Activated T-cell treated with anti-CD3 and anti-CD28 coated beads, Interleukin-2, amount 50 U/mL, for 1 hour (primary cell): ENCODE measurements around the gene AATF.

ENCODE experiments used
- DNase-seq: peaks from one replicate; pipeline ENCODE4 v3.0.0-alpha.2; 2020

Gene AATF

GRCh38 chr17:37084372-37084771 is 135.6 kb downstream of the AATF start:
- no peak for DNase-seq

DNA sequence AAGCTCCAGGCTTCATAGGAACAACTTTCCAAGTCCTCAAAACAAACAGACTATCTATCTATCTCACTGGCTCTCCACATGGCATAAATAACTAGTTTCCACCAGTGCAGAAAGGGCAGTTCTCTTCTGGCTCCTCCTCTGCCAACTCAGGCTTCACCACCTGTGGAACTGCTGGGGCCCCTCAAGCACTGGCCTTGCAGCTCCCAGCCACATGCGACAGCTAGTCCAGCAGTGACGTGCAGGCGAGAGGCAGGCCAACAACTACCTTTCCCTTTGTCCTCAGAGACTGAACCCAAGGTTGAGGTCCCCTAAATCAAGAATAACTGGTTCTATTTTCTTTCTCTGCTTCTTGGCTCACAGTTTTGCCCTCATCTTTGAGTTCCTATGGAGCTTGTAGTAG is 137.6 kb downstream of the AATF start:
- DNase-seq, result no peak

DNA sequence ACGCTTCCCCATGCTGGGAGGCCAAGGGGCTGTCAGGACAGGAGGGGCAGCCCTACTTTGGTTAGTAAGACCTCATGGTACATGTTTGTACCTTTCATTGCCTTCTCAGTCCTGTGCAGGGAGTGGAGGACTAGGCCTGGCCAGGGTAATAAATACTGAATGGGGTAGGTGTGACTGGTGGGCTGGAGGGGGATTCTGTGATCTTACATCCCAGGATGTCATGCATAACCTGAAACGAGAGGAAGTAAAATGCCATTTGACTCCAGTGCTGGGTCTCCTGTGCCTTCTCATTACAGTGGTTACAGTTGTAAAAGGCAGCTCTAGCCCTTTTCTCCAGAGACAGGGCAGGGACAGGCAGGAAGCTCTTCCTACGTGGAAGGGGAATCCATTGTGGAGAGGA is 138.2 kb downstream of the AATF start:
- DNase-seq, result no peak

- no peak for DNase-seq
Observed at GRCh38 chr17:37087683-37088082, 138.9 kb downstream of the AATF start.

DNA sequence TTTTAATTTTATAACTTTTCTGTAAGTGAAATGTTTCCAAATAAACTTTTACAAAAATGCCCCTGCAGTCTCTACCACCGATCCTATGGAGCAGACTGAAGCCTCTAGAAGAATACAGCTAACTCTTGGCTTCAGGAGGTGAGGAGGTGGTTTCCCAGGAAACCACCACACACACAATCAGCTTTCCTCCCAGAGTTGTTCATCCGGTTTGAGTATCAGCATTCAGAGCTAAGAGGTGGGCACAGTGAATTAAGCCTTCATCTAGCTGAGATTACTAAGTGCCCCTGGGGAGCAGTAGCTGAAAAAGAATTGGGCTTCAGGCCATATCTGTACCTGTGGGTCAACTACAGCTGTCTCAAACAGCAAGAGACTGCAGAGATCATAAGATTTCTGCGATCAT is 139.7 kb downstream of the AATF start:
- no peak for DNase-seq

GRCh38 chr17:37088913-37089312 is 140.2 kb downstream of the AATF start:
- no peak for DNase-seq

DNA sequence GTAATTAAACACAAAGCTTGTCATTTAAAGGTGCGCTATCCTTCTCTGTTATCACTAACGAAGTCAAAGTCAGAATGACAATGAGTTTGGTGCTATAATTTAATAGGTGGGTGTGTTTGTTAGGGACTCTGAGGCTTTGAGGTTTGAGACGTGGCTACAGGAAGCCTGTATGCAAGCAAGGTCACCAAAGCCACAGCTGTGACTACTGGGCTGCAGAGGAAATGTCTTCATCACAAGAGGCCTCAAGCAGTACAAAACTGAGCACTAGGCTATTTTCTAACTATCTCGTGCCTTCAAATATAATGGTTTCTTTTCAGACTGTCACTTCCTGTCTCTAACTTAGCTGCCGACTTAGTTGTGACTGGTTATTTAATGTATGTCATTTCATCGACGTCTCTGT is 141.2 kb downstream of the AATF start:
- peak; percentile 48 for DNase-seq

DNA sequence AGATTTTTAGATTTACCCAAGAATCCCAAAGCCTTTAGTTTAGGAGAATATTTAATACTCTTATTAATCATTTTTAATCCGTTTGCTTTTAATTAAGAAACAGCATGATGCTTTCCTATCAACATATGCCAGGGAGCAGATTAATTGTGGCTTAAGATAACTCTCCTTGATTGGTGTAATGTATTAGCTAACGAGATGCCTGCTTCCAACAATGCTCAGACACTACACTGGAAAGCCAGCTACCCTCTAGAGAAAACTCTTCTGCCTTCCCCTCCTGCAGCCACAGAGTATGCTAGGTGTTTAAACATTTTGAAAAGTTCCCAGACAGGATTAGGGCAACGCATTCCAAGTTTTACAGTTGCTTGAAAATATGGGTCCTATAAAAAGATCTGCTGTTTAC is 142.2 kb downstream of the AATF start:
- DNase-seq, result no peak

- no peak for DNase-seq
Observed at GRCh38 chr17:37092071-37092470, 143.3 kb downstream of the AATF start.

DNA sequence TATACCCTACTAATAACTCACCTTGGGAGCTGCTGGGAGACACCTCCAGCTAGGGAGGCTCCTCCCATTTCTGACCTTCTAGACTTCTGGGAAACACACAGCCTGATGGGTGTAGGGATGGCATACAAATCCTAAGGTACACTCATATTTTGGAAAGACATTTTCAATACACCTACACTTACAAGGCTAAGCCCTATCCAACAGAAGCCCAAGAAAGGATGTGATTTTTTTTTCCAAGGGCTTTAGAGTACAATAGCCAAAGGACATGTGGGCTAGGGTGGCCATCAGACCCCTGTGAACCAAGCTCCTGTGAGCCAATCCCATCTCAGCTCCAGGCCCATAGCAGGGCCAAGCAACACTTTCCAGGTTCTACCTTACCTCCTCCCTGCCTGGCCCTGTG is 143.9 kb downstream of the AATF start:
- DNase-seq, result no peak

- DNase-seq, result no peak
Observed at GRCh38 chr17:37094391-37094790, 145.6 kb downstream of the AATF start.

- no peak for DNase-seq
Observed at GRCh38 chr17:37096071-37096470, 147.3 kb downstream of the AATF start.

GRCh38 chr17:37097154-37097553 is 148.4 kb downstream of the AATF start:
- no peak for DNase-seq

- DNase-seq, result no peak
Observed at GRCh38 chr17:37098152-37098551, 149.4 kb downstream of the AATF start.

GRCh38 chr17:37098910-37099664 is 150.3 kb downstream of the AATF start:
- DNase-seq, result no peak

DNA sequence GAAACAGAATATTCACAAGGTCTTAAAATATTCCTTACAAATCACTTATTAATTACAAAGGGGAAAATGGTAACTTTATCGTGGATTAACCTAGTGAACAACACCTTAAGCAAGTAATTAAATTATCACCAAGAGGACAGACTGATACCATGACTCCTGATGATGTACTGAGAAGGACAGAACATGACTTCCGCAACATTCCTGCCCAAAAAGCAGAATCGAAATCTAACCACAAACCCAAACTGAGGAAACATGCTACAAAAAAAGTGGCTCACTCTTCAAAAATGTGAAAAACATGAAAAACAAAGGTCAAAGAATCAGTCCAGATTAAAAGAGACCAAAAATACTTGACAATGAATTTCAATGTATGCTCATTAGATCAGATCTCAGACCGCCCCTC is 151.5 kb downstream of the AATF start:
- DNase-seq, result no peak

DNA sequence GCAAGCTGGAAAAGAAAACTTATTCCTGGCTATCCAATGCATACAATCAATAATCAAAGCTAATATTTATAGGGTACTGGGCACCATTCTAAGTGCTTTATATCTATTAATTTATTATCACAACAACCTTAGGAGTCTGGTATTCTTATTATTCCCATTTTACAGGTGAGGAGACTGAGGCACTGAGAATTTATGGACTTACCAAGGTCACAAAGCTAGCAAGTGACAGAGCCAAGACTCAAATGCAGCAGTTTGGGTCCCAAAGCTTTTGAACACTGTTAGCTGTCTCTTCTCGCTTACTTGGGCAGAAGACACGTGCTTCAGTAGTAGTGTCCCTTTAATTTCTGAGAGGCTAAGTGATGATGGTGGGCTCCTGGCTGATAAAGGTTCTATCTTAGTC is 152.6 kb downstream of the AATF start:
- DNase-seq, result no peak

DNA sequence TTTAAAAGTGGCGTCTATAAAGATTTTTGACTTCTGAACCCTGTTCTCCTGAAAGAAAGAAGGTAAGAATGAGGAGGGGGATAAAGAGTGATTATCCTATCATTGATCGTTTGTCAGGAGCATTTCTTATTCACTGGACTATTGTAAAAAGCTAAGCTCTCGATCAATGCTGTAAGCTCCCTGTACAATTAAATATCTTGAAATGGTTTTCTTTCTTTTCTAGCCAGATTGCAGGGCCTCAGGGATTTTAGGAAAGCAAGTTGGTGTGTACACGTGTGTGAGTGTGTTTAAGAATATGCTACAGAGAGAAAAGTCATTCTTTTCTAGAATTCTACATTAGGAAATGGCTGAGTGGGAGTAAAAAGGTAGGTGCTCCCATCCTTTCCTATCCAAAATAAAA is 154.5 kb downstream of the AATF start:
- no peak for DNase-seq

- no peak for DNase-seq
Observed at GRCh38 chr17:37106049-37106448, 157.3 kb downstream of the AATF start.
